H1 (cell line): ENCODE measurements around the gene HNF4A. TPM values are rescaled to one million over a fixed set of nuclear protein-coding genes. Genes with fewer than 3 reads are reported as not detected.

Experiments used
- CTCF ChIA-PET: fragments of 300-600 bp; sonication (Branson Sonifier 250); formaldehyde crosslinking; loops from one replicate; lab custom pipeline; 2021; ENCODE audit not compliant: partially characterized antibody; lab: Charles Lee
- POLR2A ChIA-PET: fragments of 300-600 bp; sonication (Branson Sonifier 250); formaldehyde crosslinking; loops from one replicate; lab custom pipeline; 2021; ENCODE audit warnings: inconsistent platforms; ENCODE audit not compliant: partially characterized antibody; lab: Charles Lee
- DNase-seq, 2 experiments: peaks; one replicate each; pipeline versions ENCODE4 v3.0.0 to v3.0.0-alpha.2; 2010 to 2022; ENCODE audit warnings: low spot score in 2 of 2, low read depth in 1 of 2, mixed read lengths in 1 of 2
- FAIRE-seq: peaks from 2 replicates; lab custom pipeline; 2011; peaks lifted over from hg19 to GRCh38; lab: Jason Lieb, UNC
- H2AFZ ChIP-seq: 2 replicates; pipeline ENCODE4 v1.8.1; 2012; ENCODE audit warnings: low read length, inconsistent platforms
- H2AK5ac ChIP-seq: 2 replicates; pipeline ENCODE4 v1.6.1; 2013; ENCODE audit warnings: low read depth, low read length
- H2BK120ac ChIP-seq: replicated peaks from 2 replicates; pipeline ENCODE3; 2013; ENCODE audit warnings: low read depth, low read length, inconsistent platforms
- H2BK12ac ChIP-seq: 2 replicates; pipeline ENCODE4 v1.6.1; 2013; ENCODE audit warnings: low read depth, low read length
- H2BK15ac ChIP-seq: 2 replicates; pipeline ENCODE4 v1.6.1; 2013; ENCODE audit warnings: low read length
- H2BK20ac ChIP-seq: 2 replicates; pipeline ENCODE4 v1.6.1; 2013; ENCODE audit warnings: low read length
- H2BK5ac ChIP-seq: 2 replicates; pipeline ENCODE4 v1.6.1; 2013; ENCODE audit warnings: low read depth, low read length
- H3K14ac ChIP-seq: 2 replicates; pipeline ENCODE4 v1.6.1; 2013; ENCODE audit warnings: inconsistent platforms; ENCODE audit not compliant: insufficient read length
- H3K18ac ChIP-seq: 2 replicates; pipeline ENCODE4 v1.6.1; 2013; ENCODE audit warnings: low read length; ENCODE audit errors: extremely low read depth
- H3K23ac ChIP-seq: 2 replicates; pipeline ENCODE4 v1.6.1; 2013; ENCODE audit warnings: inconsistent platforms; ENCODE audit not compliant: insufficient read length
- H3K23me2 ChIP-seq: 2 replicates; pipeline ENCODE4 v1.6.1; 2013; ENCODE audit warnings: low read depth, low read length
- H3K27ac ChIP-seq: 2 replicates; pipeline ENCODE4 v1.6.1; 2011; ENCODE audit warnings: low read depth, low read length, inconsistent platforms
- H3K27me3 ChIP-seq, 4 experiments: replicated peaks in 1 of 4; 1 replicate in 1 of 4; 2 replicates in 3 of 4; pipeline versions ENCODE4 v1.6.1 to v1.8.1; 2011 to 2013; ENCODE audit warnings: low read length in 3 of 4, mild to moderate bottlenecking in 3 of 4, inconsistent platforms in 2 of 4, mixed read lengths in 2 of 4, moderate library complexity in 1 of 4; ENCODE audit not compliant: control insufficient read depth in 3 of 4, insufficient read depth in 3 of 4; ENCODE audit errors: extremely low read depth in 1 of 4
- H3K36me3 ChIP-seq, 4 experiments: 2 replicates each; pipeline versions ENCODE4 v1.6.1 to v1.8.1; 2011 to 2013; ENCODE audit warnings: mild to moderate bottlenecking in 4 of 4, low read length in 3 of 4, moderate library complexity in 2 of 4, control low read depth in 1 of 4, inconsistent platforms in 1 of 4; ENCODE audit not compliant: insufficient read depth in 4 of 4, control insufficient read depth in 2 of 4
- H3K4ac ChIP-seq: replicated peaks from 2 replicates; pipeline ENCODE3; 2013; ENCODE audit warnings: low read length, low read depth, mixed read lengths, inconsistent platforms; ENCODE audit not compliant: insufficient read length
- H3K4me1 ChIP-seq, 4 experiments: replicated peaks in 1 of 4; 1 replicate in 1 of 4; 2 replicates in 3 of 4; pipeline versions ENCODE4 v1.6.1 to v1.8.1; 2011 to 2013; ENCODE audit warnings: low read length in 3 of 4, inconsistent platforms in 2 of 4, mixed read lengths in 1 of 4; ENCODE audit not compliant: insufficient read depth in 4 of 4, control insufficient read depth in 3 of 4
- H3K4me2 ChIP-seq, 2 experiments: 2 replicates each; pipeline versions ENCODE4 v1.6.1 to v1.8.1; 2011 to 2013; ENCODE audit warnings: low read depth in 2 of 2, low read length in 2 of 2, control low read depth in 1 of 2, inconsistent platforms in 1 of 2, mild to moderate bottlenecking in 1 of 2; ENCODE audit not compliant: insufficient read depth in 1 of 2
- H3K4me3 ChIP-seq, 4 experiments: fragments of 200-600, 300-600 bp in 1 of 4; sonication (generic), shearing (Covaris generic), sonication (Bioruptor Twin) in 1 of 4; 2 replicates each; pipeline versions ENCODE4 v1.5.1 to v1.8.1; 2011 to 2016; ENCODE audit warnings: low read length in 4 of 4, low read depth in 3 of 4, control low read depth in 2 of 4, inconsistent platforms in 2 of 4, mild to moderate bottlenecking in 2 of 4, mixed read lengths in 1 of 4, moderate library complexity in 1 of 4; ENCODE audit not compliant: insufficient read depth in 2 of 4; ENCODE audit errors: extremely low read depth in 1 of 4
- H3K56ac ChIP-seq: replicated peaks from 2 replicates; pipeline ENCODE3; 2013; ENCODE audit warnings: low read depth, mild to moderate bottlenecking, mixed read lengths, low read length, inconsistent platforms; ENCODE audit not compliant: insufficient read length
- H3K79me1 ChIP-seq: 2 replicates; pipeline ENCODE4 v1.6.1; 2013; ENCODE audit warnings: low read depth, low read length, control low read depth
- H3K79me2 ChIP-seq, 2 experiments: 2 replicates each; pipeline versions ENCODE4 v1.6.1 to v1.8.1; 2012 to 2013; ENCODE audit warnings: low read length in 2 of 2, mild to moderate bottlenecking in 2 of 2, inconsistent platforms in 1 of 2; ENCODE audit not compliant: insufficient read depth in 2 of 2, control insufficient read depth in 1 of 2
- H3K9ac ChIP-seq, 4 experiments: replicated peaks in 1 of 4; 1 replicate in 1 of 4; 2 replicates in 3 of 4; pipeline versions ENCODE4 v1.6.1 to v1.8.1; 2011 to 2013; ENCODE audit warnings: low read depth in 3 of 4, low read length in 3 of 4, control low read depth in 2 of 4, mild to moderate bottlenecking in 2 of 4, moderate library complexity in 2 of 4, inconsistent platforms in 1 of 4; ENCODE audit errors: extremely low read depth in 1 of 4
- H3K9me3 ChIP-seq, 2 experiments: 2 replicates each; pipeline versions ENCODE4 v1.6.1 to v1.8.1; 2012 to 2013; ENCODE audit warnings: mild to moderate bottlenecking in 2 of 2, moderate library complexity in 2 of 2, control low read depth in 1 of 2, inconsistent platforms in 1 of 2, low read depth in 1 of 2, low read length in 1 of 2, mixed read lengths in 1 of 2; ENCODE audit not compliant: insufficient read depth in 2 of 2
- H4K20me1 ChIP-seq, 2 experiments: replicated peaks in 1 of 2; 2 replicates each; pipeline versions ENCODE3 to v1.8.1; 2011 to 2013; ENCODE audit warnings: inconsistent platforms in 2 of 2, low read length in 2 of 2, mild to moderate bottlenecking in 1 of 2; ENCODE audit not compliant: insufficient read depth in 2 of 2, control insufficient read depth in 1 of 2
- H4K5ac ChIP-seq: 2 replicates; pipeline ENCODE4 v1.6.1; 2013; ENCODE audit warnings: low read length, low read depth, mixed read lengths, inconsistent platforms; ENCODE audit not compliant: insufficient read length
- H4K8ac ChIP-seq: 2 replicates; pipeline ENCODE4 v1.8.0; 2013; ENCODE audit warnings: mild to moderate bottlenecking, moderate library complexity, low read length, inconsistent platforms; ENCODE audit not compliant: insufficient read depth; ENCODE audit errors: extremely low read depth
- H4K91ac ChIP-seq: replicated peaks from 2 replicates; pipeline ENCODE3; 2013; ENCODE audit warnings: low read length, mixed read lengths, inconsistent platforms; ENCODE audit not compliant: insufficient read length
- E2F6 ChIP-seq: IDR thresholded peaks from 2 replicates; pipeline ENCODE4 v1.6.1; 2012; ENCODE audit warnings: inconsistent platforms
- KDM1A ChIP-seq: fragments of 200-600, 300-600 bp; sonication (generic); IDR thresholded peaks from 2 replicates; pipeline ENCODE4 v1.7.1; 2016; ENCODE audit warnings: mild to moderate bottlenecking, low read length, borderline replicate concordance
- MAFK ChIP-seq: IDR thresholded peaks from 2 replicates; pipeline ENCODE4 v1.6.1; 2012; ENCODE audit warnings: low read depth, mild to moderate bottlenecking, improper control_type of control experiment, low read length
- RNF2 ChIP-seq: fragments of 200-900, 300-1000 bp; sonication (generic); IDR thresholded peaks from 2 replicates; pipeline ENCODE4 v1.7.1; 2016; ENCODE audit warnings: borderline replicate concordance, low read depth, mild to moderate bottlenecking, antibody characterized with exemption, low read length; ENCODE audit not compliant: poor library complexity, severe bottlenecking; ENCODE audit errors: missing control alignments
- SAP30 ChIP-seq: fragments of 300-600 bp; sonication (generic); IDR thresholded peaks from 2 replicates; pipeline ENCODE4 v1.7.1; 2012; ENCODE audit warnings: low read length, moderate library complexity, mild to moderate bottlenecking, inconsistent platforms; ENCODE audit not compliant: insufficient read depth, insufficient replicate concordance
- SP2 ChIP-seq: IDR thresholded peaks from 2 replicates; pipeline ENCODE4 v1.6.1; 2012; ENCODE audit warnings: mild to moderate bottlenecking, low read length, inconsistent platforms
- SP4 ChIP-seq: IDR thresholded peaks from 2 replicates; pipeline ENCODE4 v1.6.1; 2012; ENCODE audit warnings: low read length, inconsistent platforms
- SUZ12 ChIP-seq: fragments of 200-600 bp; sonication (generic); IDR thresholded peaks from 2 replicates; pipeline ENCODE4 v1.6.1; 2012; ENCODE audit warnings: mild to moderate bottlenecking, inconsistent platforms, low read length, moderate library complexity, mixed read lengths
- TAF7 ChIP-seq: optimal IDR thresholded peaks from 2 replicates; pipeline ENCODE3; 2011; ENCODE audit warnings: low read depth, mild to moderate bottlenecking, inconsistent platforms, low read length, moderate library complexity, borderline replicate concordance
- TCF12 ChIP-seq: IDR thresholded peaks from 2 replicates; pipeline ENCODE4 v1.6.1; 2011; ENCODE audit warnings: low read depth, mild to moderate bottlenecking, low read length
- WGBS, 2 experiments: shearing (Covaris generic) in 1 of 2; methylation state at CpG; one replicate each; pipeline versions ENCODE4 v1.1.6 to v1.1.7; 2013 to 2015; ENCODE audit warnings: low lambda C conversion rate in 2 of 2, mixed read lengths in 2 of 2, inconsistent platforms in 1 of 2, low coverage in 1 of 2, missing lambda C conversion rate in 1 of 2; ENCODE audit not compliant: insufficient replicate concordance in 2 of 2, insufficient coverage in 1 of 2, insufficient read length in 1 of 2; ENCODE audit errors: extremely low coverage in 1 of 2, missing lambda C conversion rate in 1 of 2; 5-methylcytosine and 5-hydroxymethylcytosine counted together
- polyA plus RNA-seq, 7 experiments: library from polyadenylated mRNA; depleted of rRNA in 3 of 7; stranded (reverse) in 5 of 7; unstranded in 2 of 7; fragments of >200 nt in 5 of 7; fragments of 200-250 nt in 2 of 7; gene quantifications; 1 replicate in 5 of 7; 2 replicates in 1 of 7; 4 replicates in 1 of 7; pipeline versions ENCODE4 v1.2.1 to v1.2.3, GENCODE V29; 2011 to 2013; ENCODE audit warnings: missing spikeins in 2 of 7, mixed read lengths in 2 of 7
- total RNA-seq: library from RNA; stranded (reverse); fragmentation: NEBNext Ultra II Directional; extraction: Animal tissue kit (Norgen Biotek cat#: 25700); gene quantifications from 2 replicates; pipeline ENCODE4 v1.2.1, GENCODE V29; 2021

The HNF4A gene
- total and polyA plus RNA-seq, 2 of the 8 experiments (the other 6 are each of a cell fraction or from before 2014, with no cell fraction given) = 0.03 TPM; not detected in 1

DNA sequence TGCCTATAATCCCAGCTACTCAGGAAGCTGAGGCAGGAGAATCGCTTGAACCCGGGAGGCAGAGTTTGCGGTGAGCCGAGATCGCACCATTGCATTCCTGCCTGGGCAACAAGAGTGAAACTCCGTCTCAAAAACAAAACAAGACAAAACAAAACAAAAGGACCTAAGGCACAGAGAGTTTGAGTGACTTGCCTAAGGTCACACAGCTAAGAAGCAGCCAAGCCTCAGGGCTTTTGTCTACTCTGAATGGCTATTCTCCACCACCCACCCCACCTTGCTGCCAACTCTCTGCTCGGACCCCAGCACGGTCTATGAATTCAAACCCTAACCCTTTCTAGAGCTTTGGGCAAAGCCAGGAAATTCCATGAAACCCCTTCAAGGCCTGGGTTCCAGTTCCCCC lies 101.1 kb downstream of the HNF4A start:
- Histone ChIP-seq H4K5ac (no peak overlapping the region), H4K8ac (no peak overlapping the region), H2BK12ac (no peak overlapping the region), H2BK120ac (no peak overlapping the region), H3K23me2 (no peaks in the 10 kb centered on the region), H4K20me1 (peaks cover 0 to 2% of the 10 kb centered on the region in 2 experiments), H3K27me3 (no peaks in the 10 kb centered on the region), H2AFZ (no peak overlapping the region), H3K27ac (no peak overlapping the region), H2BK15ac (no peak overlapping the region), H3K4me1 (no peaks in the 10 kb centered on the region), H3K79me1 (no peaks in the 10 kb centered on the region), H3K23ac (no peak overlapping the region), H3K4me3 (no peak overlapping the region), H3K9me3 (no peaks in the 10 kb centered on the region), H2AK5ac (no peak overlapping the region), H2BK20ac (no peak overlapping the region), H3K14ac (no peak overlapping the region), H4K91ac (no peak overlapping the region), H3K4me2 (no peak overlapping the region), H3K36me3 (no peaks in the 10 kb centered on the region), H2BK5ac (no peak overlapping the region), H3K79me2 (no peaks in the 10 kb centered on the region), H3K56ac (no peak overlapping the region), H3K18ac (no peak overlapping the region), H3K9ac (no peak overlapping the region), H3K4ac (no peak overlapping the region)
- 90% methylated on average over 8 of the region's 8 CpGs; no CpG with 5 or more reads in 1 of the 2 experiments for WGBS, 2 experiments
- DNase-seq = no peak
- POLR2A ChIA-PET = no interaction called here
- TF ChIP-seq SAP30 = no peak
- no peak for TF ChIP-seq TCF12
- TF ChIP-seq TAF7 = no peak
- TF ChIP-seq SP2 = no peak
- TF ChIP-seq SP4 = no peak
- TF ChIP-seq KDM1A = no peak
- TF ChIP-seq RNF2 = no peak
- TF ChIP-seq E2F6 = no peak
- no peak for TF ChIP-seq SUZ12
- TF ChIP-seq MAFK = no peak
- no peak for FAIRE-seq
- CTCF ChIA-PET = interaction anchor here (0.6 to 1.7 kb wide), 4 partner anchors 12 to 764 kb away, joined by 3 to 4 read pairs (median 3); no protein-coding TSS in a partner anchor
